Measurements from ENCODE around the gene ZBTB18.

GRCh38 chr1:244100276-244100675 is 49.2 kb downstream of the ZBTB18 start:
- TF ChIP-seq, protein P1, sequence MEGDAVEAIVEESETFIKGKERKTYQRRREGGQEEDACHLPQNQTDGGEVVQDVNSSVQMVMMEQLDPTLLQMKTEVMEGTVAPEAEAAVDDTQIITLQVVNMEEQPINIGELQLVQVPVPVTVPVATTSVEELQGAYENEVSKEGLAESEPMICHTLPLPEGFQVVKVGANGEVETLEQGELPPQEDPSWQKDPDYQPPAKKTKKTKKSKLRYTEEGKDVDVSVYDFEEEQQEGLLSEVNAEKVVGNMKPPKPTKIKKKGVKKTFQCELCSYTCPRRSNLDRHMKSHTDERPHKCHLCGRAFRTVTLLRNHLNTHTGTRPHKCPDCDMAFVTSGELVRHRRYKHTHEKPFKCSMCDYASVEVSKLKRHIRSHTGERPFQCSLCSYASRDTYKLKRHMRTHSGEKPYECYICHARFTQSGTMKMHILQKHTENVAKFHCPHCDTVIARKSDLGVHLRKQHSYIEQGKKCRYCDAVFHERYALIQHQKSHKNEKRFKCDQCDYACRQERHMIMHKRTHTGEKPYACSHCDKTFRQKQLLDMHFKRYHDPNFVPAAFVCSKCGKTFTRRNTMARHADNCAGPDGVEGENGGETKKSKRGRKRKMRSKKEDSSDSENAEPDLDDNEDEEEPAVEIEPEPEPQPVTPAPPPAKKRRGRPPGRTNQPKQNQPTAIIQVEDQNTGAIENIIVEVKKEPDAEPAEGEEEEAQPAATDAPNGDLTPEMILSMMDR (IDR thresholded peaks at IDR 0.05): no peak
- no peak for TF ChIP-seq POLR2A (IDR thresholded peaks at IDR 0.05)
